ENCODE measurements around the gene KCNQ4. TPM values are rescaled to one million over a fixed set of nuclear protein-coding genes. Genes with fewer than 3 reads are reported as not detected.

KCNQ4 gene
- polyA plus RNA-seq, 2 donors = 1.4 to 1.9 TPM

DNA sequence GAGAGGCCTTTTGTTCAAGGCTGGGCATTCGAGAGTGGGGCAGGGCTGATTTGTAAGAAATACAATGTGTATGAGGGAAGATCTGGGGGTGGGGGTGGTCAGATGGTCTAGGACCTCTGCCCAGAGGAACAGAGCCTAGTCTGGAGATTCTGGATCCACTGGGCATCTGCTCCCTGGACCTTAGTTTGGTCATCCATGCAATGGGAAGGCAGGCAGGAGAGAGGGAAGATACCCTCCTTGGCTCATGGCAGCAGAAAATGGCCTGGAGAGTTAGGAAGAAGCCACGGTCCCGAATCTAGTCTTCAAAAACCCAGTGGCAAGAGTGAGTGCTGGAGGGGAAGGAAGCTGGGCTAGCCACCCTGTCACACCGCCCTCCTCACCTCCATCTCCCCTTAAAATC is 39.8 kb downstream of the KCNQ4 start:
- WGBS, 2 donors = 93 to 94% methylated on average over 4 of the region's 4 CpGs
- Histone ChIP-seq H3K9me3 (ENCODE audit: control insufficient read depth in 2 of 2, insufficient read depth in 1 of 2, low read depth in 1 of 2, low read length in 1 of 2) (no peaks in the 10 kb centered on the region), H3K36me3 (ENCODE audit: control insufficient read depth in 2 of 2, insufficient read depth in 2 of 2, low read length in 1 of 2) (no peaks in the 10 kb centered on the region), H3K4me1 (ENCODE audit: control insufficient read depth in 2 of 2, insufficient read depth in 2 of 2, low read length in 1 of 2) (peaks cover 2% of the 10 kb centered on the region in 2 donors), H3K27ac (ENCODE audit: low read depth in 2 of 2, low read length in 1 of 2) (no peak overlapping the region), H3K27me3 (ENCODE audit: control insufficient read depth in 1 of 2, insufficient read depth in 2 of 2, low read length in 2 of 2) (no peaks in the 10 kb centered on the region), H3K4me3 (ENCODE audit: low read depth in 1 of 2, low read length in 2 of 2) (no peak overlapping the region)

DNA sequence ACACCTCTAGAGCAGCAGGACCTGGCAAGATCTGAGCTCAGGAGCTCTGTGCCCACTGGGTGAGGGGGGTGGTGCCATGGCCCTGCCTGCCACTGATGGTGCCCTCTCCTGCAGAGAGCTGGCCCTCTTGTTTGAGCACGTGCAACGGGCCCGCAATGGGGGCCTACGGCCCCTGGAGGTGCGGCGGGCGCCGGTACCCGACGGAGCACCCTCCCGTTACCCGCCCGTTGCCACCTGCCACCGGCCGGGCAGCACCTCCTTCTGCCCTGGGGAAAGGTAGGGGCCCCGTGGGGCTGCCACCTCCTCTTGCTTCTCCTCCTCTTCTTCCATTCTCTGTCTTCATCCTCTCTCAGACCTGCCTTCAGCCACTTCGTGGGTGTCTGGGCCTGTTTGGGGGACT is 40.4 kb downstream of the KCNQ4 start:
- WGBS, 2 donors = 92 to 93% methylated on average over 15 to 17 of the region's 17 CpGs
- Histone ChIP-seq H3K27ac (ENCODE audit: low read depth in 2 of 2, low read length in 1 of 2) (no peak overlapping the region), H3K27me3 (ENCODE audit: control insufficient read depth in 1 of 2, insufficient read depth in 2 of 2, low read length in 2 of 2) (no peaks in the 10 kb centered on the region), H3K36me3 (ENCODE audit: control insufficient read depth in 2 of 2, insufficient read depth in 2 of 2, low read length in 1 of 2) (no peaks in the 10 kb centered on the region), H3K4me3 (ENCODE audit: low read depth in 1 of 2, low read length in 2 of 2) (no peak overlapping the region), H3K4me1 (ENCODE audit: control insufficient read depth in 2 of 2, insufficient read depth in 2 of 2, low read length in 1 of 2) (peaks cover 0 to 2% of the 10 kb centered on the region in 2 donors), H3K9me3 (ENCODE audit: control insufficient read depth in 2 of 2, insufficient read depth in 1 of 2, low read depth in 1 of 2, low read length in 1 of 2) (no peaks in the 10 kb centered on the region)

DNA sequence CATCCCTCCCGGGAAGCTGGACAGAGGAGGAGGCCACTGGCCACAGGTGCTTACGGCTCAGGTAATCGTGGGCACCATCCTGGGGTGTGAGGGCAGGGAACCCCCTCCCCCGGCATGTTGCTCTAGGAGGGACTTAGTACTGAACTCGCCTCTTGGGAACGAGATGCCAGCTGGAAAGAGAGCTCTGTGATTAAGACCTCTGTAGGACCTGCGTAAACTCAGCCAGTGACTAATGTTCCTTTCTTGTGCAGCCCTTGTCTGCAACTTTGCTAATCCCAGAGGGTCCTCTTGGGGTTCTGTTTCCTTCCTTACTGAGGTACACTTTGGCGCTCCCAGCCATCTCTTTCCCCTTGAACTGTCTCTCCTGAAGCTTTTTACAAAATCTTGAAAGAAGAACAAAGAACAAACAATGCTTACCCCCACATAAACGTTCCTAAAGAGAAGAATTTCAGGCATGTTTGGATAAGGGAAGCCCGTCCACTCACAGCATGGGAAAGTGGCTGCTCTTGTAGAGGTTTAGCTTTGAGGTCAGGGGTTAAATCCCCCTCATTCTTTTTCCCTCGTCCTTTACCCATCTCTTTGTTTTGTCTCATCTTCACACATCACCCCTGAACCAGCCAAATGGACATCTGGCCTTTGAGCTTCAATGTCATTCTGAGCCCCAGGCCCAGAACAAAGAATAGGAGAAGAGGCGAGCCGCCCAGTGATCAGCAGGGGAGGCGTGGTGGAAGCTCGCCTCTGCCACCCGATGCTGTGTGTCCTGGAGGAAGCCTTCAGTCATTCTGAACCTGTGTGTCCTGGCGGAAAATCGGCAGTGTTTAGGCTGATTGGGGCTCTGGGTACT is 41.2 kb downstream of the KCNQ4 start:
- H3K27ac ChIP-seq (ENCODE audit: low read depth in 2 of 2, low read length in 1 of 2) = peak overlapping the region; percentile 13 to 17
- no peaks in the 10 kb centered on the region for H3K9me3 ChIP-seq (ENCODE audit: control insufficient read depth in 2 of 2, insufficient read depth in 1 of 2, low read depth in 1 of 2, low read length in 1 of 2)
- no peaks in the 10 kb centered on the region for H3K36me3 ChIP-seq (ENCODE audit: control insufficient read depth in 2 of 2, insufficient read depth in 2 of 2, low read length in 1 of 2)
- no peak overlapping the region for H3K4me3 ChIP-seq (ENCODE audit: low read depth in 1 of 2, low read length in 2 of 2)
- WGBS, 2 donors = 68% methylated on average over 18 of the region's 18 CpGs
- H3K27me3 ChIP-seq (ENCODE audit: control insufficient read depth in 1 of 2, insufficient read depth in 2 of 2, low read length in 2 of 2) = no peaks in the 10 kb centered on the region
- peaks cover 0 to 2% of the 10 kb centered on the region in 2 donors for H3K4me1 ChIP-seq (ENCODE audit: control insufficient read depth in 2 of 2, insufficient read depth in 2 of 2, low read length in 1 of 2)

DNA sequence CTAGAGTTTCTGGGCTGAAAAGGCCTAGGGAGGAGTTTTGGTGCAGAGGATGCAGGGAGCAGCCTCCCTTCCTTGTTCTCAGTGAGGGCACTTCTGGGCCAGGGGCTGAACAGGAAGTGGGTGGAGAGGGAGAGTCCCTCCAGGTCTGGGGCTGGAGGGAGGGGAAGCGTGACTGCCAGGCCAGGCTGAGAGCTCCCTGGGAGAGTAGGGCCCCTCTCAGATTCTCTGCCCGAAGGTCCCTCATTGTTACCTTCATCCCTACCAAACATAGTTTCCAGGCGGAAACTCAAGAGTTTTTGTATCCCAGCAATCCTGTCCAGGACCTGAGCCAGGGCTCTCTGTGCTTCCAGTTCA is 41.8 kb downstream of the KCNQ4 start:
- WGBS, 2 donors = 58 to 69% methylated on average over 3 of the region's 3 CpGs
- H3K4me3 ChIP-seq (ENCODE audit: low read depth in 1 of 2, low read length in 2 of 2) = no peak overlapping the region
- no peaks in the 10 kb centered on the region for H3K27me3 ChIP-seq (ENCODE audit: control insufficient read depth in 1 of 2, insufficient read depth in 2 of 2, low read length in 2 of 2)
- peak overlapping the region in 1 of 2 donors; percentile 11 for H3K27ac ChIP-seq (ENCODE audit: low read depth in 2 of 2, low read length in 1 of 2)
- no peaks in the 10 kb centered on the region for H3K36me3 ChIP-seq (ENCODE audit: control insufficient read depth in 2 of 2, insufficient read depth in 2 of 2, low read length in 1 of 2)
- H3K9me3 ChIP-seq (ENCODE audit: control insufficient read depth in 2 of 2, insufficient read depth in 1 of 2, low read depth in 1 of 2, low read length in 1 of 2) = no peaks in the 10 kb centered on the region
- peaks cover 0 to 2% of the 10 kb centered on the region in 2 donors for H3K4me1 ChIP-seq (ENCODE audit: control insufficient read depth in 2 of 2, insufficient read depth in 2 of 2, low read length in 1 of 2)

DNA sequence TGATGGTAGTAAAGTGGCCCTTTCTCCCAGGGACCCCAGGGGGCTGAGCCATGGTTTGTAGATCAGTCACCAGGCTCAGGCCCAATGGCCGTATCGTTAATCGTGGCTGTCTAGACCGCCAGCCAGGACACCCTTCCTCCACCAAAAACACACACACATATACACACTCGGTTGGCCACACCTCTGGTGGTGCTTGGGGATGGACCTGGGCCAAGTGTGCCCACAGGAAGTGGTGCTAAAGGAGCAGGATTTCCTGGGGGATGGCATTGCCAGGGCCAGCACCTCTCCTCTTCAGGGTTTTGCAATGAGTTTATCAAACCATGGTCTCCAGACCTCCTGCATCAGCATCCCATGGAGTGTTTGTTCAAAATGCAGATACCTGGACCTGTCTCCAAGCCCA is 42.4 kb downstream of the KCNQ4 start:
- H3K9me3 ChIP-seq (ENCODE audit: control insufficient read depth in 2 of 2, insufficient read depth in 1 of 2, low read depth in 1 of 2, low read length in 1 of 2) = no peaks in the 10 kb centered on the region
- peaks cover 0 to 2% of the 10 kb centered on the region in 2 donors for H3K4me1 ChIP-seq (ENCODE audit: control insufficient read depth in 2 of 2, insufficient read depth in 2 of 2, low read length in 1 of 2)
- WGBS, 2 donors = 51 to 53% methylated on average over 5 of the region's 5 CpGs
- H3K27me3 ChIP-seq (ENCODE audit: control insufficient read depth in 1 of 2, insufficient read depth in 2 of 2, low read length in 2 of 2) = no peaks in the 10 kb centered on the region
- H3K27ac ChIP-seq (ENCODE audit: low read depth in 2 of 2, low read length in 1 of 2) = no peak overlapping the region
- H3K4me3 ChIP-seq (ENCODE audit: low read depth in 1 of 2, low read length in 2 of 2) = no peak overlapping the region
- no peaks in the 10 kb centered on the region for H3K36me3 ChIP-seq (ENCODE audit: control insufficient read depth in 2 of 2, insufficient read depth in 2 of 2, low read length in 1 of 2)

DNA sequence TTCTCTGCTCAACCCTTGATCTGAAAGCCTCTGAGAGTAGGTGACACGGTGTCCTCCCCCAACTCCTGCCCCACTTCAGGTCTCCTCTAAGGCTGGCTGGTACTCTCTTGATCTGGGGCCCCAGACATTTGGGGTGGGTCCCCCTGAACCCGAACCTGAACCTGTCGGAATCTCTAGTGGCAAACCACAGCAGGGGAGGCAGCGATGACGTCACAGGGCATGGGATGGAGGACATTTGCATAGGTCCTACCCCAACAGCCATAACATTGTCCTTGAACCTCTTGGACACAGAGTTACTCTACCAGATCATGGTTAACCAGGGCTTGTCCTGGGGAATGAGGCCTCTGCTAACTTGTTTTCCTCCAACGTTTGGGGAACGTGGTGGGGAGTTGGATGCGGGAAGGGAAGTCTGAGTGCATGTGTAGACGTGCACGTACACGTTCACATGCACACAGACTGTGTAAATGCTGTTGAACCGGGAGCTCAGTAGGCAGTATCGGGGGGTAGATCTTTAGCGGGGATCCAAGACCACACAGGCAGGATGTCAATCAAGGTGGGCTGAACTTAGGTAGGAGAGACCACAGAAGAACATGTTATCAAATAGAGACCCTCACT is 46.2 kb downstream of the KCNQ4 start:
- H3K27ac ChIP-seq (ENCODE audit: low read depth in 2 of 2, low read length in 1 of 2) = no peak overlapping the region
- H3K4me3 ChIP-seq (ENCODE audit: low read depth in 1 of 2, low read length in 2 of 2) = no peak overlapping the region
- WGBS, 2 donors = 64 to 72% methylated on average over 14 of the region's 14 CpGs
- H3K27me3 ChIP-seq (ENCODE audit: control insufficient read depth in 1 of 2, insufficient read depth in 2 of 2, low read length in 2 of 2) = no peaks in the 10 kb centered on the region
- no peaks in the 10 kb centered on the region for H3K4me1 ChIP-seq (ENCODE audit: control insufficient read depth in 2 of 2, insufficient read depth in 2 of 2, low read length in 1 of 2)
- no peaks in the 10 kb centered on the region for H3K36me3 ChIP-seq (ENCODE audit: control insufficient read depth in 2 of 2, insufficient read depth in 2 of 2, low read length in 1 of 2)
- no peaks in the 10 kb centered on the region for H3K9me3 ChIP-seq (ENCODE audit: control insufficient read depth in 2 of 2, insufficient read depth in 1 of 2, low read depth in 1 of 2, low read length in 1 of 2)

DNA sequence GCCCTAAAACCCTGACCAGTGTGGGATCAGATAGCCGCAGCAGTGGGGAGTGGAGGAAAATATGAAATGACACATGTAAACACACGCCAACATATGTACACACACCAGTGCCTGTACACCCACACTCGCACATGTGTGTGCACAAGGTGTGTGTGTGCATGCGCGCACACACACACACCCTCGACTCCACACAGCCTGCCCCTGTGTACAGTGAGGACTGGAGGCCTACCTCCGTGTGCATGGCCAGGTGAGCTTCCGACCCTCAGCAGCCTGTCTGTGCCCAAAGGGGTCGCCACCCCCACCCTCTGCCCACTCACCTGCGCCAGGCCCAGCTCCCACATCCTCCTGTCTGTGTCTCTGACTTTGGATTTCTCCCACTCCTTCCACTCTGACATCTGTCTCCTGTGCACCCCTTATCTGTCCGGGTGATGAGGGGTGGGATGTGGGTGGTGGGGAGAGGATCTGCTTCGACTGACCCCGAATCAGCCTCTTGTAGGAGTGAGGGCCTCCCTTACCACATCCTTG is 46.9 kb downstream of the KCNQ4 start:
- Histone ChIP-seq H3K27ac (ENCODE audit: low read depth in 2 of 2, low read length in 1 of 2) (no peak overlapping the region), H3K9me3 (ENCODE audit: control insufficient read depth in 2 of 2, insufficient read depth in 1 of 2, low read depth in 1 of 2, low read length in 1 of 2) (no peaks in the 10 kb centered on the region), H3K4me3 (ENCODE audit: low read depth in 1 of 2, low read length in 2 of 2) (no peak overlapping the region), H3K36me3 (ENCODE audit: control insufficient read depth in 2 of 2, insufficient read depth in 2 of 2, low read length in 1 of 2) (no peaks in the 10 kb centered on the region), H3K4me1 (ENCODE audit: control insufficient read depth in 2 of 2, insufficient read depth in 2 of 2, low read length in 1 of 2) (peaks cover 0 to 3% of the 10 kb centered on the region in 2 donors), H3K27me3 (ENCODE audit: control insufficient read depth in 1 of 2, insufficient read depth in 2 of 2, low read length in 2 of 2) (no peaks in the 10 kb centered on the region)
- 92 to 93% methylated on average over 13 of the region's 13 CpGs for WGBS, 2 donors

DNA sequence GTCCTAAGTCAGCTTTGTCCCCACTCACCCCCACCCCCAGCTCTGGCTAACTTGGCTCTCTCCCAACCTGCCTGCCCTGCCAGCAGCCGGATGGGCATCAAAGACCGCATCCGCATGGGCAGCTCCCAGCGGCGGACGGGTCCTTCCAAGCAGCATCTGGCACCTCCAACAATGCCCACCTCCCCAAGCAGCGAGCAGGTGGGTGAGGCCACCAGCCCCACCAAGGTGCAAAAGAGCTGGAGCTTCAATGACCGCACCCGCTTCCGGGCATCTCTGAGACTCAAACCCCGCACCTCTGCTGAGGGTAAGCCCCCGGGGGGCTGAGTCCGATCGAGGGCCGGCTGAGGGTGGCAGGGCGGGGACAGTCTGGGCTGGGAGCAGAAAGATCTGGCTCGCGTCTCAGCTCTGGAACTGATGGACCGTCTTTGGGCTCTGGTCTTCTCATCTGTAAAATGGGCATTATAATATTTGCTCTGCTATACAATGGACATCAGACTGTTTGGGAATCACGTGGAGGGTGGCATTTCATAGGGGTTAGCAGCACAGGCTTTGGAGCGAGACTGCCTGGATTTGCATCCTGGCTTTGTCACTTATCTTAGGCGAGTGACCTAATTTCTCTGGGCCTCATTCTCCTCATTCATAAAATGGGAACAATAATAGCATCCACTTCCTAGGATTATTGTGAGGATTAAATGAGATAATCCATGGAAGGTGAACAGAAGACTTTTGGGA is 47.6 kb downstream of the KCNQ4 start:
- H3K27ac ChIP-seq (ENCODE audit: low read depth in 2 of 2, low read length in 1 of 2) = no peak overlapping the region
- peaks cover 0 to 3% of the 10 kb centered on the region in 2 donors for H3K4me1 ChIP-seq (ENCODE audit: control insufficient read depth in 2 of 2, insufficient read depth in 2 of 2, low read length in 1 of 2)
- H3K27me3 ChIP-seq (ENCODE audit: control insufficient read depth in 1 of 2, insufficient read depth in 2 of 2, low read length in 2 of 2) = no peaks in the 10 kb centered on the region
- H3K36me3 ChIP-seq (ENCODE audit: control insufficient read depth in 2 of 2, insufficient read depth in 2 of 2, low read length in 1 of 2) = no peaks in the 10 kb centered on the region
- no peaks in the 10 kb centered on the region for H3K9me3 ChIP-seq (ENCODE audit: control insufficient read depth in 2 of 2, insufficient read depth in 1 of 2, low read depth in 1 of 2, low read length in 1 of 2)
- WGBS, 2 donors = 91 to 94% methylated on average over 22 of the region's 22 CpGs
- H3K4me3 ChIP-seq (ENCODE audit: low read depth in 1 of 2, low read length in 2 of 2) = no peak overlapping the region

DNA sequence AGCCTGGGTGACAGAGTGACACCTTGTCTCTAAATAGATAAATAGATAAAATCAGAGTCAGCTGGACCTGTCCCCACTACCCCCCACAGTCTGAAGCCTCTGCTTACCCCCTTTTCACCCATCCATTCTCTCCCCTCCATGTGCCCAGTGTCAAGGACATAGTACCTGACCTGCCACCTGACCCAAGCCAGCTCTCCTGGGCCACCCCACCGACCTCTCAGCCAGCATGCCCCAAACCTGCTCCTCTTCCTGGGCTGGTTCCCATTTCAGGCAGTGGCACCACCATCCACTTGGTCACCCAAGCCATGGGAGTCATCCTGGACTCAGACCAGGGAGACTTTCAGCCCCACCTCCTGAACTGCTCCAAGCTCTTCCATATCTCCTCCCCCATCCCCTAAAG is 50.4 kb downstream of the KCNQ4 start:
- H3K4me3 ChIP-seq (ENCODE audit: low read depth in 1 of 2, low read length in 2 of 2) = no peak overlapping the region
- H3K9me3 ChIP-seq (ENCODE audit: control insufficient read depth in 2 of 2, insufficient read depth in 1 of 2, low read depth in 1 of 2, low read length in 1 of 2) = no peaks in the 10 kb centered on the region
- H3K36me3 ChIP-seq (ENCODE audit: control insufficient read depth in 2 of 2, insufficient read depth in 2 of 2, low read length in 1 of 2) = no peaks in the 10 kb centered on the region
- no peaks in the 10 kb centered on the region for H3K27me3 ChIP-seq (ENCODE audit: control insufficient read depth in 1 of 2, insufficient read depth in 2 of 2, low read length in 2 of 2)
- no peak overlapping the region for H3K27ac ChIP-seq (ENCODE audit: low read depth in 2 of 2, low read length in 1 of 2)
- H3K4me1 ChIP-seq (ENCODE audit: control insufficient read depth in 2 of 2, insufficient read depth in 2 of 2, low read length in 1 of 2) = peaks cover 0 to 3% of the 10 kb centered on the region in 2 donors
- WGBS, 2 donors = 72 to 77% methylated on average over 1 of the region's 1 CpG

Measured in esophagus (tissue), 2 donors.